T-helper 1 cell (primary cell): ENCODE results near the gene CLIC1.

Experiments
- DNase-seq, 5 donors: peaks; one replicate each; pipeline ENCODE4 v3.0.0-alpha.2; 2012 to 2020

The CLIC1 gene

GRCh38 chr6:31737991-31738979 is 2.0 kb upstream of the CLIC1 start:
- peak; percentile 36 to 92 (median 62) for DNase-seq

- DNase-seq: peak in 1 of 5 donors; percentile 51
These were observed 1.1 kb upstream of the CLIC1 start for GRCh38 chr6:31737315-31737990.

- no peak for DNase-seq
These were observed 511 bp upstream of the CLIC1 start for GRCh38 chr6:31736768-31737314.

- peak in 1 of 5 donors; percentile 79 for DNase-seq
These were observed 1.4 kb downstream of the CLIC1 start for GRCh38 chr6:31734821-31735406.

- peak in 1 of 5 donors; percentile 42 for DNase-seq
These were observed 2.0 kb downstream of the CLIC1 start for GRCh38 chr6:31734247-31734820.

GRCh38 chr6:31733734-31734133 is 2.6 kb downstream of the CLIC1 start:
- no peak for DNase-seq

- no peak for DNase-seq
These were observed 4.3 kb downstream of the CLIC1 start for GRCh38 chr6:31732029-31732428.

- DNase-seq: no peak
These were observed 5.7 kb downstream of the CLIC1 start for GRCh38 chr6:31730631-31731086.

GRCh38 chr6:31729979-31730630 is 6.2 kb downstream of the CLIC1 start:
- peak; percentile 47 to 70 (median 49) for DNase-seq

GRCh38 chr6:31729515-31729978 is 6.8 kb downstream of the CLIC1 start:
- DNase-seq: peak; percentile 64 to 86 (median 71)

GRCh38 chr6:31728767-31729514 is 7.4 kb downstream of the CLIC1 start, which contains the start of gene DDAH2:
Gene DDAH2 (minus strand): TSS chr6:31729299. CDS start chr6:31729161, 138 bp downstream.
- no peak for DNase-seq

GRCh38 chr6:31727717-31728671 is 8.3 kb downstream of the CLIC1 start:
- no peak for DNase-seq

GRCh38 chr6:31727034-31727716 is 9.2 kb downstream of the CLIC1 start:
- peak in 1 of 5 donors; percentile 56 for DNase-seq

- no peak for DNase-seq
These were observed 10.6 kb downstream of the CLIC1 start for GRCh38 chr6:31725502-31726350.

GRCh38 chr6:31723980-31724691 is 12.2 kb downstream of the CLIC1 start:
- no peak for DNase-seq

GRCh38 chr6:31723245-31723979 is 12.9 kb downstream of the CLIC1 start, which contains the start of gene MPIG6B:
Gene MPIG6B (plus strand): TSS chr6:31723373. CDS start chr6:31723384, 11 bp downstream.
- no peak for DNase-seq

- DNase-seq: no peak
These were observed 14.2 kb downstream of the CLIC1 start for GRCh38 chr6:31722173-31722572.
